GM12874 (cell line): ENCODE data around the gene DCBLD1.

Experiments
- CTCF ChIP-seq: IDR thresholded peaks from 2 replicates; pipeline ENCODE4 v1.5.1; 2011; ENCODE audit warnings: low read depth, mild to moderate bottlenecking, control low read depth, low read length, moderate library complexity; ENCODE audit not compliant: insufficient read depth

Gene DCBLD1

DNA sequence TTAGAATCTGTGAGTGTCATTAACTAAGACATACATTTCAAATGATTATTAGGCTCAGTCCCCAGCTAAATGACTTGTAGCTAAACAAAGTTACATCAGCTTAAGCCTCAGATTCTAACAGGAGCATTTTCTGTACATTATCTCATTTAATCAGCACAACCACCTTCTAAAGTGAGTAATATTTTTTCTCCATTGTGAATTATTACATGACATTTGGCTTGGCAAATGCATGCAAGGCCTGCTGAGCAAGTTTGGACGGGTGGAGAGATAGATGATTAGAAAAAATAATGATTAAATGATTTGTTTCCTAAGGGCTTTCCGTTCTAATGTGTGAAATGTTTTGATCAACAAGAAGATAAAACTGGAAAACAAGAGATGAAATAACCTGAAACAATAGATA lies 20.7 kb downstream of the DCBLD1 start:
- TF ChIP-seq CTCF, result no peak

DNA sequence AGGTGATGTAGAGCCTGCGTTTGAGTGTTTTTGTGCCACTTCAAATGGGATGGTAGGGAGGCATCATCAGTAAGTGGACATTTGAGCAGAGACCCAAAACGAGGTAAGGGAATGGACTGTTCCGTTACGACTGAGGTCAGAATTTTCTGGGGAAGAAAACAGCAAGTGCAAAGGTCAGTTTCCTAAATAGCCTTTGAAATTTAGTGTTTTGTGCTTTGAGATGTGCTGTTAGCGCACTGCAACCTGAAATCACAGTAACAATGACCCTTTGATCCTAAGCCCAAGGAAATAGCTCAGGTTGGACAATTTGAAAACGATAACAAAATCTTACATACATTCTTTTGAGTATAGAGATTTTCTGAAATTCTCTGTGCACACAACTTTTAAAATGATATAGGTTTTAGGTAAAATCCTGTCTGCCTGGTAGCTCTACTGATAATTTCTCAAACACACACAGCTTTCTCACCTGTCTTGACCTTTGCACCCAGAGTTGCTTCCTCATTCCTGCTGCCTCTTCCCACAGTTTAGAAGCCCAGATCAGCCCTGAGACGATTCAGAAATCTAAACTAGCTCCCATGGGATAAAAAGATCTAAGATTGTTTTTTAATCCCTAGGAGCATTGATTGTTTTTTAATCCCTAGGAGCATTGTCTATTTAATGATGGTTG lies 22.1 kb downstream of the DCBLD1 start:
- TF ChIP-seq CTCF, result no peak

GRCh38 chr6:117505311-117505710 lies 22.8 kb downstream of the DCBLD1 start:
- no peak for TF ChIP-seq CTCF

DNA sequence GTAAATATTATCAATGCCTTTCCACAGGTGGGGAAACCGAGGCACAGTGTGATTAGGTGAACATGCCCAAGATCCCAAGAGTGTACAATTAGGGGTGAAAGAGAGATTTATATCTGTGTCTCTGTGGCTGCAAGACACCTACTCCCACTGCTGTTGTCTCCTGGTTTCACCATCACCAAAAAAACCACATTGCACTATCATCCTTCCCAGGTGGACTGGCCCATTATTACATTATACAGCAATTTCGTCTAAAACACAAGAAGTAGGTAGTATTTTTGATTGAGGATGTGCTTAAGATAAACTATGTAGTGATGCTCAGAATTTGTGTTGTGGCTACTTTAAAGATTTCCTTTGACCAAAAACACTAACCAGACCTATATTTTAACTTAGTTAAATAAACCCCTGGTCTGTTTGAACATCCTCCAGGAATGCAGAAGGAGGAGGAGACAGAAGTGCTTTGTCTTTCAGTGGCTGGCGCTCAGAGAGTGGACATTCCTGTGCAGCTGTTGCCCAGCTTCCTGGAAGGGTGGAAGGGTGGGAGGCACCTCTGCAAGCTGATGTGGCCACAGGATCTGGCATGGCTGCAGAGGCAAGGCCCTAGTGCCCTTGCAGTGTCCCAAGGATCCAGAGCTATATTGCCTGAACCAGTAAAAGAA lies 23.8 kb downstream of the DCBLD1 start:
- no peak for TF ChIP-seq CTCF

DNA sequence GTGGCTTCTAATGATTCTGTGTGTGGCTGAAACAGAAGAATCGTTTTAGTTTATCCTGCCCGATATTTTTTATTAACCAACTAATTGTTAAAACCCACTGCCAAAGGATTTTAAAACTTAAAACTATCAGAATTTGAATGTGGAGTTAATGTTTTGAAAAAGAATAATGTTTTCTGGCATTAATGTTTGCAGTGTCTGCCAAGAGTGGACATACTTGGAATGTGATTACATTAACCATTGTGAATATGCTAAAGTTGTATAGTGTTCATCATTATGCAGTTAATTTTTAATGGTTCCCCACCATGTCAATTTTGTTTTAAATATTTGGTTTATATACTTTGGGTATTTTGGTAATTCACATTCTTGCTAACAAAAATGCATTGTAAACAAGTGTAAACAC lies 24.4 kb downstream of the DCBLD1 start:
- TF ChIP-seq CTCF, result no peak

DNA sequence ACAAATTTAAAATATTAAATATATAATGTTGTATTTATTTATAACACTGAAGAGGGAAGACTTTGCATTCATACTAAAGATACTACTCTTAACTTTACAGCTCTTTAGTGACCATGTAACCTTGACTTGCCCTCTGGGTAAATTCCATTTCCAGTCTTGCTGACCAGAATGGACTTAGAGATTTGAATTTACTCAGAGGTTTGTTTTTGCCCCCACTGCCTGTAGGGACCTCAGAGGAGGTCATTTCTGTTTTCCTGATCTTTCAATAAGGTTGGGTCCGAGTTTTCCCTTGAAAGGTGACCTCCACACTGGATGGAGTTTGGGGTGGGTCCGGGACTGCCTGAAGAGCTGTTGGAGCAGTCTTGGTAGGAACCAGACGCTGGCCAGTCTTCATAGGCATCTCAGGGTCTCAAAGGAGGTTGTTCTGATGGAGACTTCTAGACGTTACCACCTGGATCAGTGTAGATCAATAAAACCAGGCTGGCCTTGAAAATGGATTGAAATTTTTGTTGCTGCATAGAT lies 26.0 kb downstream of the DCBLD1 start:
- no peak for TF ChIP-seq CTCF

GRCh38 chr6:117509021-117509420 lies 26.5 kb downstream of the DCBLD1 start:
- no peak for TF ChIP-seq CTCF
